OCI-LY1 (cell line): ENCODE results near the gene CYB5RL.

Source experiments
- EZH2 ChIP-seq: fragments of 200-600 bp; sonication (generic), shearing (Covaris generic); IDR thresholded peaks from 2 replicates; pipeline ENCODE4 v1.8.0; 2017; ENCODE audit warnings: borderline replicate concordance, mixed run types, mild to moderate bottlenecking, antibody characterized with exemption, low read length, moderate library complexity, mixed read lengths
- TF ChIP-seq, protein P1 (sequence below): fragments of 200-600 bp; sonication (generic), shearing (Covaris generic); IDR thresholded peaks from 2 replicates; pipeline ENCODE4 v1.5.1; 2017; ENCODE audit warnings: mild to moderate bottlenecking, antibody characterized with exemption, low read length, moderate library complexity, mixed read lengths

DNA sequence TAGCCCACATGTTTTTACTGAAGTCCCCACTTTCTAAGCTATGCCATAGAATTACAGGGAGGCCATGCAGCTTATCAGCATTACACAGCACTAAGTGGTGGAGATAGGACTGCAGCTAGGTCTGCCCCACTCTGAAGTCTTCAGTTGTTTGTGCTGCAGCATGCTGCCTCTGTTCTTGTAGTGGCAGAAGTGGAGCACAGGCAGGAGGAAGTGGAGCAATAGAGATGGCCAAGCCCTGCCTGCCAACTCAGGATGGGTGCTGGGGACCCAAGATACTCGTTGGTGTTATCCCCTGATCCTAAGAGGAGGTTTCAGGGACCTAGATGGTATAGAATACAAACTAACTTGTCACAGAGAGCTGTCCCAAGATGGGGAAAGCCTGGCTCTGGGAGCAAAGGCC, 13.0 kb upstream of the CYB5RL start:
- TF ChIP-seq, protein P1, sequence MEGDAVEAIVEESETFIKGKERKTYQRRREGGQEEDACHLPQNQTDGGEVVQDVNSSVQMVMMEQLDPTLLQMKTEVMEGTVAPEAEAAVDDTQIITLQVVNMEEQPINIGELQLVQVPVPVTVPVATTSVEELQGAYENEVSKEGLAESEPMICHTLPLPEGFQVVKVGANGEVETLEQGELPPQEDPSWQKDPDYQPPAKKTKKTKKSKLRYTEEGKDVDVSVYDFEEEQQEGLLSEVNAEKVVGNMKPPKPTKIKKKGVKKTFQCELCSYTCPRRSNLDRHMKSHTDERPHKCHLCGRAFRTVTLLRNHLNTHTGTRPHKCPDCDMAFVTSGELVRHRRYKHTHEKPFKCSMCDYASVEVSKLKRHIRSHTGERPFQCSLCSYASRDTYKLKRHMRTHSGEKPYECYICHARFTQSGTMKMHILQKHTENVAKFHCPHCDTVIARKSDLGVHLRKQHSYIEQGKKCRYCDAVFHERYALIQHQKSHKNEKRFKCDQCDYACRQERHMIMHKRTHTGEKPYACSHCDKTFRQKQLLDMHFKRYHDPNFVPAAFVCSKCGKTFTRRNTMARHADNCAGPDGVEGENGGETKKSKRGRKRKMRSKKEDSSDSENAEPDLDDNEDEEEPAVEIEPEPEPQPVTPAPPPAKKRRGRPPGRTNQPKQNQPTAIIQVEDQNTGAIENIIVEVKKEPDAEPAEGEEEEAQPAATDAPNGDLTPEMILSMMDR = no peak
- TF ChIP-seq EZH2 = no peak
